T-cell (primary cell): Measurements from ENCODE around the gene NPR2. TPM values are rescaled to one million over a fixed set of nuclear protein-coding genes. Genes with fewer than 3 reads are reported as not detected.

Source experiments
- ATAC-seq, 4 experiments: fragments of 200-7000 bp in 3 of 4; fragments of 150-1000 bp in 1 of 4; cut with Tn5 transposase; replicated peaks in 1 of 4; 1 replicate in 3 of 4; 2 replicates in 1 of 4; pipeline ENCODE4 v1.10.0; 2021; ENCODE audit warnings: moderate library complexity in 3 of 4, mild to moderate bottlenecking in 2 of 4, moderate number of reproducible peaks in 1 of 4
- CTCF ChIA-PET, 2 donors: fragments of 300-600 bp; sonication (Branson Sonifier 250); formaldehyde crosslinking; loops; one replicate each; lab custom pipeline; 2022; ENCODE audit warnings: antibody characterized with exemption in 2 of 2; lab: Charles Lee
- POLR2A ChIA-PET, 2 donors: fragments of 300-600 bp; sonication (Branson Sonifier 250); formaldehyde crosslinking; loops; one replicate each; lab custom pipeline; 2022; ENCODE audit warnings: antibody characterized with exemption in 2 of 2; lab: Charles Lee
- DNase-seq, 35 experiments: peaks; one replicate each; pipeline versions ENCODE4 v3.0.0 to v3.0.0-alpha.2; 2013 to 2023
- H3K27ac ChIP-seq: one replicate; pipeline ENCODE4 v1.5.1; 2013; ENCODE audit warnings: low read length
- H3K27me3 ChIP-seq, 2 experiments: replicated peaks in 1 of 2; 1 replicate in 1 of 2; 2 replicates in 1 of 2; pipeline versions ENCODE4 v1.6.1 to v1.7.0; 2013; ENCODE audit warnings: low read length in 1 of 2, mixed read lengths in 1 of 2; ENCODE audit not compliant: control insufficient read depth in 2 of 2, insufficient read depth in 2 of 2; ENCODE audit errors: extremely low read depth in 1 of 2
- H3K36me3 ChIP-seq, 2 donors: 1 replicate in 1 of 2; 2 replicates in 1 of 2; pipeline versions ENCODE4 v1.6.1 to v1.7.0; 2013; ENCODE audit warnings: low read length in 1 of 2; ENCODE audit not compliant: control insufficient read depth in 2 of 2, insufficient read depth in 1 of 2; ENCODE audit errors: extremely low read depth in 1 of 2
- H3K4me1 ChIP-seq, 2 experiments: 1 replicate in 1 of 2; 2 replicates in 1 of 2; pipeline versions ENCODE4 v1.6.1 to v1.7.0; 2013; ENCODE audit warnings: low read length in 2 of 2, mixed read lengths in 1 of 2; ENCODE audit not compliant: insufficient read depth in 2 of 2, control insufficient read depth in 1 of 2; ENCODE audit errors: extremely low read depth in 1 of 2
- H3K4me3 ChIP-seq, 2 donors: 1 replicate in 1 of 2; 2 replicates in 1 of 2; pipeline versions ENCODE4 v1.5.1 to v1.7.0; 2013; ENCODE audit warnings: mild to moderate bottlenecking in 2 of 2, low read length in 1 of 2, moderate library complexity in 1 of 2; ENCODE audit not compliant: control insufficient read depth in 1 of 2; ENCODE audit errors: extremely low read depth in 1 of 2
- H3K9me3 ChIP-seq: 2 replicates; pipeline ENCODE4 v1.7.0; 2013
- H3K27ac Mint-ChIP-seq, 2 donors: one replicate each; pipeline ENCODE4 v1.8.0; 2020 to 2021; ENCODE audit warnings: mild to moderate bottlenecking in 2 of 2, mixed read lengths in 2 of 2
- H3K27me3 Mint-ChIP-seq, 2 donors: one replicate each; pipeline ENCODE4 v1.8.0; 2021 to 2022; ENCODE audit warnings: mixed read lengths in 2 of 2
- H3K36me3 Mint-ChIP-seq: one replicate; pipeline ENCODE4 v1.8.0; 2021; ENCODE audit warnings: mixed read lengths
- H3K4me1 Mint-ChIP-seq, 3 donors: one replicate each; pipeline ENCODE4 v1.8.0; 2020 to 2022; ENCODE audit warnings: mixed read lengths in 3 of 3, mild to moderate bottlenecking in 1 of 3
- H3K4me3 Mint-ChIP-seq, 3 donors: one replicate each; pipeline ENCODE4 v1.8.0; 2020 to 2022; ENCODE audit warnings: mild to moderate bottlenecking in 3 of 3, mixed read lengths in 3 of 3, moderate library complexity in 3 of 3
- H3K9me3 Mint-ChIP-seq, 3 donors: one replicate each; pipeline ENCODE4 v1.8.0; 2020 to 2022; ENCODE audit warnings: mixed read lengths in 3 of 3
- whole genome bisulfite sequencing: methylation state at CpG from one replicate; pipeline ENCODE4 v1.1.5; 2013; ENCODE audit warnings: missing lambda C conversion rate; ENCODE audit not compliant: insufficient coverage; 5-methylcytosine and 5-hydroxymethylcytosine counted together
- total RNA-seq, 35 experiments: library from RNA in 6 of 35; stranded (reverse) in 6 of 35; fragments of 120-200 nt in 1 of 35; gene quantifications; one replicate each; pipeline versions ENCODE4 v1.2.1 to v1.2.4 and lab custom pipeline; 2013 to 2026

Gene NPR2
- total RNA-seq, 5 donors from 2014 or later (not counting 1 experiment from before 2014, with no cell fraction given) = 5.9 to 10.9 (median 10.5) TPM

GRCh38 chr9:35814841-35815543 is 23.6 kb downstream of the NPR2 start, which contains the start of gene HINT2:
Gene HINT2, minus strand, starts transcription at chr9:35815042. Its CDS starts 63 bp downstream, at chr9:35814979.
- CTCF ChIA-PET = interaction anchor here in 1 of 2 donors (1.1 to 1.2 kb wide), 2 partner anchors 21 to 83 kb away, joined by 3 to 5 read pairs; partner anchors contain the start of genes CREB3 and TLN1

GRCh38 chr9:35816708-35817107 is 25.3 kb downstream of the NPR2 start:
- Mint-ChIP-seq H3K27me3 (no peaks in the 10 kb centered on the region), H3K4me1 (peaks cover 29 to 33% (median 32%) of the 10 kb centered on the region in 3 donors), H3K27ac (no peak overlapping the region), H3K36me3 (no peaks in the 10 kb centered on the region), H3K4me3 (peak overlapping the region in 1 of 3 donors; percentile 84), H3K9me3 (no peaks in the 10 kb centered on the region)
- H3K4me3 ChIP-seq = no peak overlapping the region
- no peak for DNase-seq
- ChIA-PET CTCF (interaction anchor here in 1 of 2 donors (1.0 kb wide), 1 partner anchor 27 kb away, joined by 3 read pairs; no protein-coding TSS in a partner anchor), POLR2A (no interaction called here)
- peaks cover 9 to 29% of the 10 kb centered on the region in 2 experiments for H3K4me1 ChIP-seq
- H3K27ac ChIP-seq = no peak overlapping the region
- no peaks in the 10 kb centered on the region for H3K36me3 ChIP-seq
- H3K27me3 ChIP-seq = no peaks in the 10 kb centered on the region
- H3K9me3 ChIP-seq = no peaks in the 10 kb centered on the region
- no peak for ATAC-seq
- WGBS = 80% methylated on average over 1 of the region's 1 CpG

More at GRCh38 chr9:35814841-35815543, 23.6 kb downstream of the NPR2 start, which contains the start of gene HINT2:
- Mint-ChIP-seq H3K4me3 (peak within 1 kb of the TSS; percentile 84 to 97 (median 96)), H3K27ac (peak within 1 kb of the TSS; percentile 96 to 98), H3K36me3 (no peaks in the 10 kb centered on the region), H3K4me1 (peaks cover 35 to 43% (median 37%) of the 10 kb centered on the region in 3 donors), H3K9me3 (no peaks in the 10 kb centered on the region), H3K27me3 (no peaks in the 10 kb centered on the region)
- DNase-seq (peak; percentile 93 to 99 (median 97)), ATAC-seq (peak; percentile 77 to 87 (median 86))
- POLR2A ChIA-PET = interaction anchor here in 1 of 2 donors (0.6 kb wide), 1 partner anchor 73 kb away, joined by 3 read pairs; no protein-coding TSS in a partner anchor
- Histone ChIP-seq H3K4me1 (peaks cover 9 to 39% of the 10 kb centered on the region in 2 experiments), H3K9me3 (no peaks in the 10 kb centered on the region), H3K36me3 (peaks cover 0 to 2% of the 10 kb centered on the region in 2 donors), H3K27ac (peak within 1 kb of the TSS; percentile 82), H3K4me3 (peak within 1 kb of the TSS; percentile 85 to 90), H3K27me3 (no peaks in the 10 kb centered on the region)
- WGBS = under 1% methylated on average over 38 of the region's 52 CpGs

- Mint-ChIP-seq H3K4me3 (no peak overlapping the region), H3K27ac (no peak overlapping the region), H3K9me3 (no peaks in the 10 kb centered on the region), H3K27me3 (no peaks in the 10 kb centered on the region), H3K4me1 (peaks cover 13 to 18% (median 16%) of the 10 kb centered on the region in 3 donors), H3K36me3 (no peaks in the 10 kb centered on the region)
- DNase-seq (no peak), ATAC-seq (no peak)
- H3K9me3 ChIP-seq = no peaks in the 10 kb centered on the region
- H3K27me3 ChIP-seq = no peaks in the 10 kb centered on the region
- peaks cover 2 to 14% of the 10 kb centered on the region in 2 experiments for H3K4me1 ChIP-seq
- H3K4me3 ChIP-seq = no peak overlapping the region
- H3K27ac ChIP-seq = no peak overlapping the region
- POLR2A ChIA-PET = no interaction called here
- WGBS = 96% methylated on average over 3 of the region's 3 CpGs
- CTCF ChIA-PET = no interaction called here
- no peaks in the 10 kb centered on the region for H3K36me3 ChIP-seq
These were observed 26.9 kb downstream of the NPR2 start for GRCh38 chr9:35818341-35818740.

GRCh38 chr9:35820076-35820475 is 28.7 kb downstream of the NPR2 start:
- DNase-seq = no peak
- Histone ChIP-seq H3K36me3 (no peaks in the 10 kb centered on the region), H3K27me3 (no peaks in the 10 kb centered on the region), H3K27ac (no peak overlapping the region), H3K4me1 (peaks cover 0 to 2% of the 10 kb centered on the region in 2 experiments), H3K4me3 (no peak overlapping the region), H3K9me3 (no peaks in the 10 kb centered on the region)
- no peak overlapping the region for H3K4me3 Mint-ChIP-seq
- ChIA-PET POLR2A (no interaction called here), CTCF (no interaction called here)
- H3K27me3 Mint-ChIP-seq = no peaks in the 10 kb centered on the region
- ATAC-seq = no peak
- H3K36me3 Mint-ChIP-seq = no peaks in the 10 kb centered on the region
- H3K4me1 Mint-ChIP-seq = peaks cover 5 to 6% (median 6%) of the 10 kb centered on the region in 3 donors
- H3K27ac Mint-ChIP-seq = no peak overlapping the region
- H3K9me3 Mint-ChIP-seq = no peaks in the 10 kb centered on the region

GRCh38 chr9:35822926-35823325 is 31.5 kb downstream of the NPR2 start:
- no peaks in the 10 kb centered on the region for H3K27me3 ChIP-seq
- POLR2A ChIA-PET = no interaction called here
- no peaks in the 10 kb centered on the region for H3K9me3 ChIP-seq
- H3K36me3 Mint-ChIP-seq = no peaks in the 10 kb centered on the region
- no peak overlapping the region for H3K4me3 Mint-ChIP-seq
- no peak overlapping the region for H3K27ac ChIP-seq
- no peak overlapping the region for H3K27ac Mint-ChIP-seq
- H3K9me3 Mint-ChIP-seq = no peaks in the 10 kb centered on the region
- ATAC-seq (no peak), DNase-seq (no peak)
- peaks cover 0 to 3% of the 10 kb centered on the region in 2 experiments for H3K4me1 ChIP-seq
- no peaks in the 10 kb centered on the region for H3K36me3 ChIP-seq
- no peaks in the 10 kb centered on the region for H3K27me3 Mint-ChIP-seq
- H3K4me3 ChIP-seq = no peak overlapping the region
- peaks cover 7% of the 10 kb centered on the region in 3 donors for H3K4me1 Mint-ChIP-seq
- CTCF ChIA-PET = interaction anchor here in 1 of 2 donors (0.6 kb wide), 2 partner anchors 11 to 184 kb away, joined by 3 to 4 read pairs; partner anchors contain the start of gene SPAG8

GRCh38 chr9:35826071-35826701 is 34.8 kb downstream of the NPR2 start:
- no peaks in the 10 kb centered on the region for H3K9me3 Mint-ChIP-seq
- no peaks in the 10 kb centered on the region for H3K36me3 Mint-ChIP-seq
- Histone ChIP-seq H3K27ac (no peak overlapping the region), H3K9me3 (no peaks in the 10 kb centered on the region), H3K4me3 (no peak overlapping the region), H3K36me3 (no peaks in the 10 kb centered on the region), H3K4me1 (peaks cover 0 to 18% of the 10 kb centered on the region in 2 experiments), H3K27me3 (no peaks in the 10 kb centered on the region)
- ATAC-seq = peak in 3 of 4 experiments; percentile 22 to 42 (median 25)
- WGBS = 41% methylated on average over 4 of the region's 4 CpGs
- DNase-seq = peak in 12 of 35 experiments; percentile 7 to 75 (median 22)
- POLR2A ChIA-PET = interaction anchor here (0.8 to 1.0 kb wide), 2 partner anchors 14 to 23 kb away, joined by 4 to 6 read pairs; partner anchors contain the start of gene SPAG8 (in 1 of the 2)
- H3K27me3 Mint-ChIP-seq = no peaks in the 10 kb centered on the region
- peaks cover 31 to 35% (median 31%) of the 10 kb centered on the region in 3 donors for H3K4me1 Mint-ChIP-seq
- peak overlapping the region in 1 of 2 donors; percentile 67 for H3K27ac Mint-ChIP-seq
- H3K4me3 Mint-ChIP-seq = peak overlapping the region; percentile 1 to 49 (median 13)
- CTCF ChIA-PET = interaction anchor here (0.5 to 2.2 kb wide), 12 partner anchors 9 to 215 kb away, joined by 3 to 8 read pairs (median 4); partner anchors contain the start of genes TLN1 (in 2 of the 2), CREB3 (in 1 of the 2) and SPAG8 (in 1 of the 2)
